ENCODE results near the gene DUSP11. TPM values are rescaled to one million over a fixed set of nuclear protein-coding genes. Genes with fewer than 3 reads are reported as not detected.

Gene DUSP11
- polyA plus RNA-seq, 1 donor from 2014 or later = 35.2 TPM

- H3F3A ChIP-seq (ENCODE audit: insufficient read depth, low read length, poor library complexity, severe bottlenecking) = no peaks in the 10 kb centered on the region
- H3K27me3 ChIP-seq (ENCODE audit: insufficient read depth, low read depth, low read length) = no peaks in the 10 kb centered on the region
- no peaks in the 10 kb centered on the region for H4K20me1 ChIP-seq (ENCODE audit: insufficient read depth)
- no peak for TF ChIP-seq POLR2AphosphoS5 (IDR thresholded peaks at IDR 0.05)
- peak; percentile 40 for TF ChIP-seq RAD21 (conservative IDR thresholded peaks at IDR 0.05)
- TF ChIP-seq, protein P1, sequence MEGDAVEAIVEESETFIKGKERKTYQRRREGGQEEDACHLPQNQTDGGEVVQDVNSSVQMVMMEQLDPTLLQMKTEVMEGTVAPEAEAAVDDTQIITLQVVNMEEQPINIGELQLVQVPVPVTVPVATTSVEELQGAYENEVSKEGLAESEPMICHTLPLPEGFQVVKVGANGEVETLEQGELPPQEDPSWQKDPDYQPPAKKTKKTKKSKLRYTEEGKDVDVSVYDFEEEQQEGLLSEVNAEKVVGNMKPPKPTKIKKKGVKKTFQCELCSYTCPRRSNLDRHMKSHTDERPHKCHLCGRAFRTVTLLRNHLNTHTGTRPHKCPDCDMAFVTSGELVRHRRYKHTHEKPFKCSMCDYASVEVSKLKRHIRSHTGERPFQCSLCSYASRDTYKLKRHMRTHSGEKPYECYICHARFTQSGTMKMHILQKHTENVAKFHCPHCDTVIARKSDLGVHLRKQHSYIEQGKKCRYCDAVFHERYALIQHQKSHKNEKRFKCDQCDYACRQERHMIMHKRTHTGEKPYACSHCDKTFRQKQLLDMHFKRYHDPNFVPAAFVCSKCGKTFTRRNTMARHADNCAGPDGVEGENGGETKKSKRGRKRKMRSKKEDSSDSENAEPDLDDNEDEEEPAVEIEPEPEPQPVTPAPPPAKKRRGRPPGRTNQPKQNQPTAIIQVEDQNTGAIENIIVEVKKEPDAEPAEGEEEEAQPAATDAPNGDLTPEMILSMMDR (IDR thresholded peaks at IDR 0.05; ENCODE audit: poor library complexity, severe bottlenecking) = peak; percentile 45
- TF ChIP-seq SMC3 (conservative IDR thresholded peaks at IDR 0.05; ENCODE audit: poor library complexity) = peak; percentile 25
- peaks cover 21% of the 10 kb centered on the region for H3K79me2 ChIP-seq (replicated peaks; ENCODE audit: insufficient read depth, low read length)
- no peak overlapping the region for H3K27ac ChIP-seq (ENCODE audit: low read length)
- H3K9ac ChIP-seq (ENCODE audit: low read length) = no peak overlapping the region
- H3K4me3 ChIP-seq (ENCODE audit: low read length) = no peak overlapping the region
- H3K4me2 ChIP-seq (ENCODE audit: low read length) = no peak overlapping the region
- H3K9me3 ChIP-seq (ENCODE audit: low read length) = no peaks in the 10 kb centered on the region
- no peaks in the 10 kb centered on the region for H3K36me3 ChIP-seq (ENCODE audit: insufficient read depth, low read length)
- no peak overlapping the region for H2AFZ ChIP-seq (ENCODE audit: low read depth, low read length)
- no peaks in the 10 kb centered on the region for H3K9me2 ChIP-seq (ENCODE audit: insufficient read depth, low read length)
Measured at GRCh38 chr2:73827018-73827417, 47.1 kb upstream of the DUSP11 start.

DNA sequence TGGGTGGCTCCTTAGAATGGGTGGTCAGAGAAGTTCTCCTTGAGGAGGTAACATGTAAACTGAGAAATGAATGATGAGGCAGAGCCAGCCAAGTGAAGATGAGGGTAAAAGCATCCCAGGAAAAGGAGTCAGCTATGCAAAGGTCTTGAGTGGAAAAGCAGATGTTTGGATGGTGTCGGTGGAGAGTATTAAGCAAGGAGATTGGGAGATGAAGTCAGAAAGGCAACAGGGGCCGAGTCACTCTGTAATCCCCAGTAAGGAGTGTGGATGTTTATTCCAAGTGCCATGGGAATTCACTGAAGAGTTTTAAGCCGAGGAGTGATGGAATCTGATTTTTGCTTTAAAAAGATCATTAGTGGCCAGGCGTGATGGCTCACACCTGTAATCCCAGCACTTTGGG is 45.5 kb upstream of the DUSP11 start:
- H3K27me3 ChIP-seq (ENCODE audit: insufficient read depth, low read depth, low read length) = no peaks in the 10 kb centered on the region
- no peak overlapping the region for H2AFZ ChIP-seq (ENCODE audit: low read depth, low read length)
- H3K4me3 ChIP-seq (ENCODE audit: low read length) = no peak overlapping the region
- H3F3A ChIP-seq (ENCODE audit: insufficient read depth, low read length, poor library complexity, severe bottlenecking) = no peaks in the 10 kb centered on the region
- no peaks in the 10 kb centered on the region for H4K20me1 ChIP-seq (ENCODE audit: insufficient read depth)
- no peaks in the 10 kb centered on the region for H3K36me3 ChIP-seq (ENCODE audit: insufficient read depth, low read length)
- no peaks in the 10 kb centered on the region for H3K9me3 ChIP-seq (ENCODE audit: low read length)
- H3K79me2 ChIP-seq (replicated peaks; ENCODE audit: insufficient read depth, low read length) = peaks cover 12% of the 10 kb centered on the region
- no peak overlapping the region for H3K27ac ChIP-seq (ENCODE audit: low read length)
- H3K9me2 ChIP-seq (ENCODE audit: insufficient read depth, low read length) = no peaks in the 10 kb centered on the region
- TF ChIP-seq, protein P2, sequence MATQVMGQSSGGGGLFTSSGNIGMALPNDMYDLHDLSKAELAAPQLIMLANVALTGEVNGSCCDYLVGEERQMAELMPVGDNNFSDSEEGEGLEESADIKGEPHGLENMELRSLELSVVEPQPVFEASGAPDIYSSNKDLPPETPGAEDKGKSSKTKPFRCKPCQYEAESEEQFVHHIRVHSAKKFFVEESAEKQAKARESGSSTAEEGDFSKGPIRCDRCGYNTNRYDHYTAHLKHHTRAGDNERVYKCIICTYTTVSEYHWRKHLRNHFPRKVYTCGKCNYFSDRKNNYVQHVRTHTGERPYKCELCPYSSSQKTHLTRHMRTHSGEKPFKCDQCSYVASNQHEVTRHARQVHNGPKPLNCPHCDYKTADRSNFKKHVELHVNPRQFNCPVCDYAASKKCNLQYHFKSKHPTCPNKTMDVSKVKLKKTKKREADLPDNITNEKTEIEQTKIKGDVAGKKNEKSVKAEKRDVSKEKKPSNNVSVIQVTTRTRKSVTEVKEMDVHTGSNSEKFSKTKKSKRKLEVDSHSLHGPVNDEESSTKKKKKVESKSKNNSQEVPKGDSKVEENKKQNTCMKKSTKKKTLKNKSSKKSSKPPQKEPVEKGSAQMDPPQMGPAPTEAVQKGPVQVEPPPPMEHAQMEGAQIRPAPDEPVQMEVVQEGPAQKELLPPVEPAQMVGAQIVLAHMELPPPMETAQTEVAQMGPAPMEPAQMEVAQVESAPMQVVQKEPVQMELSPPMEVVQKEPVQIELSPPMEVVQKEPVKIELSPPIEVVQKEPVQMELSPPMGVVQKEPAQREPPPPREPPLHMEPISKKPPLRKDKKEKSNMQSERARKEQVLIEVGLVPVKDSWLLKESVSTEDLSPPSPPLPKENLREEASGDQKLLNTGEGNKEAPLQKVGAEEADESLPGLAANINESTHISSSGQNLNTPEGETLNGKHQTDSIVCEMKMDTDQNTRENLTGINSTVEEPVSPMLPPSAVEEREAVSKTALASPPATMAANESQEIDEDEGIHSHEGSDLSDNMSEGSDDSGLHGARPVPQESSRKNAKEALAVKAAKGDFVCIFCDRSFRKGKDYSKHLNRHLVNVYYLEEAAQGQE (IDR thresholded peaks at IDR 0.05; ENCODE audit: borderline replicate concordance) = no peak
- no peak for TF ChIP-seq SMC3 (conservative IDR thresholded peaks at IDR 0.05; ENCODE audit: poor library complexity)
- no peak for TF ChIP-seq RAD21 (conservative IDR thresholded peaks at IDR 0.05)
- TF ChIP-seq, protein P1 (IDR thresholded peaks at IDR 0.05; ENCODE audit: poor library complexity, severe bottlenecking) = no peak
- TF ChIP-seq POLR2AphosphoS5 (IDR thresholded peaks at IDR 0.05) = no peak
- no peak for TF ChIP-seq MXI1 (conservative IDR thresholded peaks at IDR 0.05; ENCODE audit: poor library complexity, severe bottlenecking)
- no peak for TF ChIP-seq EZH2 (IDR thresholded peaks at IDR 0.05; ENCODE audit: borderline replicate concordance, insufficient read depth, low read length, poor library complexity, severe bottlenecking)
- H3K4me2 ChIP-seq (ENCODE audit: low read length) = no peak overlapping the region
- no peak overlapping the region for H3K9ac ChIP-seq (ENCODE audit: low read length)

All from neural cell (in vitro differentiated cells).